Adrenal gland (tissue), 12 donors: Measurements from ENCODE around the gene CSAG1. TPM values are rescaled to one million over a fixed set of nuclear protein-coding genes. Genes with fewer than 3 reads are reported as not detected.
A peak's percentile ranks its signal among the peaks of the same experiment; 100 is the strongest.
"Not testable (repeated sequence)": the region's sequence is repeated elsewhere in the genome, so short reads cannot be mapped to it uniquely, and the experiment has no call there.

ENCODE experiments used
- DNase-seq, 7 donors: peaks; one replicate each; pipeline ENCODE4 v3.0.0-alpha.2; 2019 to 2020
- H3K27ac ChIP-seq, 5 donors: fragments of 200-600 bp; sonication (generic) in 4 of 5; 1 replicate in 3 of 5; 2 replicates in 2 of 5; pipeline versions ENCODE4 v1.5.1 to v1.8.0; 2016 to 2020; ENCODE audit warnings: mild to moderate bottlenecking in 1 of 5
- H3K27me3 ChIP-seq: fragments of 200-600 bp; 2 replicates; pipeline ENCODE4 v1.8.0; 2021
- H3K36me3 ChIP-seq, 2 donors: fragments of 200-600 bp; replicated peaks in 1 of 2; 1 replicate in 1 of 2; 2 replicates in 1 of 2; pipeline versions ENCODE4 v1.5.1 to v1.8.0; 2018 to 2022
- H3K4me1 ChIP-seq, 2 donors: fragments of 200-600 bp; replicated peaks in 1 of 2; 1 replicate in 1 of 2; 2 replicates in 1 of 2; pipeline versions ENCODE4 v1.5.1 to v1.8.0; 2018 to 2021
- H3K4me3 ChIP-seq, 4 donors: fragments of 200-600 bp; sonication (generic) in 3 of 4; one replicate each; pipeline ENCODE4 v1.5.1; 2016 to 2018
- H3K9me3 ChIP-seq, 3 donors: fragments of 200-600 bp; sonication (generic) in 1 of 3; replicated peaks in 1 of 3; 1 replicate in 2 of 3; 2 replicates in 1 of 3; pipeline versions ENCODE4 v1.5.1 to v1.8.0; 2016 to 2021
- POLR2A ChIP-seq, 2 donors: fragments of 450-650 bp; IDR thresholded peaks; one replicate each; pipeline ENCODE4 v1.6.1; 2017; ENCODE audit warnings: antibody characterized with exemption in 2 of 2, mild to moderate bottlenecking in 2 of 2, moderate library complexity in 1 of 2
- WGBS, 4 donors: extraction: QIAGEN DNeasy Blood & Tissue Kit in 2 of 4; methylation state at CpG; one replicate each; pipeline versions ENCODE4 v1.1.5 to v1.1.7; 2013 to 2017; 5-methylcytosine and 5-hydroxymethylcytosine counted together
- intact Hi-C, 2 donors: fragments of 100-400 bp; cut with DNase I; formaldehyde crosslinking; loops; one replicate each; pipeline versions ENCODE4 v1.14.1 to v1.15.0; 2022 to 2023
- polyA plus RNA-seq, 3 donors: library from polyadenylated mRNA; stranded (reverse); fragments of 200-250 nt in 2 of 3; fragments of 350-450 nt in 1 of 3; fragmentation: Illumina TruSeq in 1 of 3; extraction: RNeasy Lipid Tissue Mini Kit (QIAGEN cat#74804) in 1 of 3; gene quantifications; one replicate each; pipeline ENCODE4 v1.2.3, GENCODE V29; 2013 to 2014
- total RNA-seq, 9 donors: library from RNA; depleted of rRNA in 4 of 9; stranded (reverse); fragments of >200 nt in 4 of 9; fragments of 120-200 nt in 1 of 9; fragmentation: NEBNext Ultra II Directional in 1 of 9; extraction: Animal tissue kit (Norgen Biotek cat#: 25700) in 1 of 9; gene quantifications; one replicate each; pipeline versions ENCODE4 v1.1.0 to v1.2.4, GENCODE V29; 2013 to 2023
- TF ChIP-seq, protein P1 (sequence below), 6 experiments: fragments of 450-650 bp in 4 of 6; fragments of 200-600 bp in 2 of 6; sonication (generic) in 1 of 6; IDR thresholded peaks; 1 replicate in 5 of 6; 2 replicates in 1 of 6; pipeline versions ENCODE4 v1.5.1 to v1.8.0; 2016 to 2021; ENCODE audit warnings: antibody characterized with exemption in 6 of 6, mild to moderate bottlenecking in 2 of 6, moderate library complexity in 1 of 6
- donor health status: healthy with polysubstance abuse.
- donor health status: Bipolar disorder and iron deficiency.
- donor health status: DM: yes; HTN: yes; CAD: no.
- donor health status: DM: no; HTN: no; CAD: no.
- donor health status: DM: no; HTN: no; CAD: no.
- donor health status: DM: yes; HTN: yes; CAD: no.

The CSAG1 gene
- total and polyA plus RNA-seq, 12 donors, result not detected

DNA sequence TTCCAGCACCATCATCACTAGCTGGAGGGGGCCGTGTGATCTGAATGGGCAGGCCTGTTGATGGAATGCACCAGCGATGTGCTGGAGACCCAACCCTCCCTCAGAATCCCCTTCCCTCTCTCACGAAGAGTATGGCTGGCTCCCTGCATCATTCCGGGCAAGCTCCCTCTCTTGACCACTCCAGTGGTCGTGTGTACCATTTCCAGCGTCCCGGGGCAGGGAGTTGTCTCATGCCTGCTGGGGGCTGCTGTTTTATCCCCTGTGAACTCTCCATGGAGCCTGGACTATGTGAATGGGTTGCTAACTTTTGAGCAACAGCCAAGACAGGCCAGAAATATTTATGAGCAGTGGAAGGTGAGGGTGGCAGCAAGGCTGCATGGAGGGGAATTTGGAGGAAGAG is 8.1 kb downstream of the CSAG1 start:
- no peaks in the 10 kb centered on the region for H3K9me3 ChIP-seq
- H3K36me3 ChIP-seq, result no peaks in the 10 kb centered on the region
- no peak for DNase-seq
- intact Hi-C loops, result no loop called here
- TF ChIP-seq, protein P1, sequence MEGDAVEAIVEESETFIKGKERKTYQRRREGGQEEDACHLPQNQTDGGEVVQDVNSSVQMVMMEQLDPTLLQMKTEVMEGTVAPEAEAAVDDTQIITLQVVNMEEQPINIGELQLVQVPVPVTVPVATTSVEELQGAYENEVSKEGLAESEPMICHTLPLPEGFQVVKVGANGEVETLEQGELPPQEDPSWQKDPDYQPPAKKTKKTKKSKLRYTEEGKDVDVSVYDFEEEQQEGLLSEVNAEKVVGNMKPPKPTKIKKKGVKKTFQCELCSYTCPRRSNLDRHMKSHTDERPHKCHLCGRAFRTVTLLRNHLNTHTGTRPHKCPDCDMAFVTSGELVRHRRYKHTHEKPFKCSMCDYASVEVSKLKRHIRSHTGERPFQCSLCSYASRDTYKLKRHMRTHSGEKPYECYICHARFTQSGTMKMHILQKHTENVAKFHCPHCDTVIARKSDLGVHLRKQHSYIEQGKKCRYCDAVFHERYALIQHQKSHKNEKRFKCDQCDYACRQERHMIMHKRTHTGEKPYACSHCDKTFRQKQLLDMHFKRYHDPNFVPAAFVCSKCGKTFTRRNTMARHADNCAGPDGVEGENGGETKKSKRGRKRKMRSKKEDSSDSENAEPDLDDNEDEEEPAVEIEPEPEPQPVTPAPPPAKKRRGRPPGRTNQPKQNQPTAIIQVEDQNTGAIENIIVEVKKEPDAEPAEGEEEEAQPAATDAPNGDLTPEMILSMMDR (IDR thresholded peaks at IDR 0.05), result no peak
- no peak for TF ChIP-seq POLR2A (IDR thresholded peaks at IDR 0.05)
- H3K4me1 ChIP-seq, result no peaks in the 10 kb centered on the region
- H3K27me3 ChIP-seq, result no peaks in the 10 kb centered on the region
- H3K4me3 ChIP-seq, result no peak overlapping the region
- 54 to 93% (median 67%) methylated on average over 3 to 7 of the region's 7 CpGs for WGBS, 4 donors
- H3K27ac ChIP-seq, result no peak overlapping the region

GRCh38 chrX:152713815-152714787 is 19.4 kb downstream of the CSAG1 start, which contains the start of gene MAGEA2B:
TSS of gene MAGEA2B (plus strand) at chrX:152714628. CDS start at chrX:152717107, 2,479 bp downstream.
- H3K36me3 ChIP-seq, H3K4me1 ChIP-seq, DNase-seq, H3K27ac ChIP-seq, H3K27me3 ChIP-seq, H3K4me3 ChIP-seq, intact Hi-C loops, H3K9me3 ChIP-seq: not testable (repeated sequence)
- no CpG with 5 or more reads among the region's 35 CpGs for WGBS, 4 donors

DNA sequence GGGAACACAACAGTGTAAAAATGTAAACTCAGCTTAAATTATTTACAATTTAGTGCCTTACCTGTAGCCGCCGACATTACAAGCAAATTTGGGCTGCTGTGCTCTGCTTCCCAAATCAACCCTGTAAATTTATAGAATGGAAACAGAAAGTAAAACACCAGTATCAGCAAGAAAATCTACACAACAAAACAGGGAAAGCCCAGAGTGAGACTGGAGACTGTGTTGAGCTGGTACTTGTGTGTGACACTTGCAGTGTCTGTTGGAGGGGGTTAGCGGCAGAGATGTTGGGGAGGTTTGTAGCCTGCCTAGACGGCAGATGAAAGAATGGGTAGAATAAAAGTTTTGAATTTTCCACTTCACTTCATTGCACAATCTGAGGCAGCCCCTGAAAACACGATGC is 20.3 kb downstream of the CSAG1 start:
- H3K36me3 ChIP-seq, DNase-seq, intact Hi-C loops, H3K27me3 ChIP-seq, H3K4me1 ChIP-seq, H3K27ac ChIP-seq, H3K9me3 ChIP-seq, H3K4me3 ChIP-seq: not testable (repeated sequence)
- WGBS, 4 donors, result no CpG with 5 or more reads among the region's 5 CpGs

- not testable (repeated sequence) for H3K36me3 ChIP-seq, DNase-seq
- no CpG with 5 or more reads among the region's 2 CpGs for WGBS, 4 donors
These were observed 24.3 kb downstream of the CSAG1 start, which contains the start of gene CSAG2 for GRCh38 chrX:152709173-152709572. TSS of gene CSAG2 (minus strand) at chrX:152709273. CDS start at chrX:152709112, 161 bp downstream.

DNA sequence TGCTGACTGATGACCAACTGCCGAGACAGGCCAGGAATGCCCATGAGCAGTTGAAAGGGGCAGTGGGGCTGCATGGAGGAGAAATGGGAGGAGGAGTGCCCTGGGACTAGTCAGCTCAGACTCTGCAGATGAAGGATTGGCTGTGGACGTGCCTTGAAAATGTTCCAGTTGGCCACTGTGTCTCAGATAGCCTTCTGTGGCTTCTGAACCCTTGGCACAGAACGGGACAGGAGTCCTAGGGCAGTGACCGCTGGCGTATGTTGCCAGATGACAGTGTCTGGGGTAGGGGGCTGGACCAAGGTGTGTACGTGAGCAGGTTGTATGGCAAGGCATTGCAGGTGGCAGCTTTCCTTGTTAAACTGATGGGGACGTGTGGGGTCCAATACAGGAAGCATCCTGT is 27.0 kb downstream of the CSAG1 start:
- H3K27me3 ChIP-seq, H3K9me3 ChIP-seq, H3K36me3 ChIP-seq, intact Hi-C loops, H3K4me3 ChIP-seq, DNase-seq, H3K27ac ChIP-seq, H3K4me1 ChIP-seq: not testable (repeated sequence)
- WGBS, 4 donors, result 61 to 86% (median 76%) methylated on average over 1 to 3 of the region's 7 CpGs

More at GRCh38 chrX:152709173-152709572, 24.3 kb downstream of the CSAG1 start, which contains the start of gene CSAG2:
- intact Hi-C loops, H3K27ac ChIP-seq, H3K9me3 ChIP-seq, H3K27me3 ChIP-seq, H3K4me3 ChIP-seq, H3K4me1 ChIP-seq: not testable (repeated sequence)

GRCh38 chrX:152700390-152700789 is 33.1 kb downstream of the CSAG1 start:
- 86 to 100% (median 94%) methylated on average over 1 to 4 of the region's 5 CpGs; no CpG with 5 or more reads in 1 of the 4 donors for WGBS, 4 donors
- DNase-seq, result peak in 1 of 7 donors; percentile 1
- not testable (repeated sequence) for H3K27ac ChIP-seq

GRCh38 chrX:152697952-152698931 is 35.3 kb downstream of the CSAG1 start, which contains the start of gene MAGEA3:
TSS of gene MAGEA3 (plus strand) at chrX:152698794. CDS start at chrX:152700833, 2,039 bp downstream.
- H3K4me3 ChIP-seq, H3K4me1 ChIP-seq, H3K27me3 ChIP-seq, H3K36me3 ChIP-seq, DNase-seq, H3K27ac ChIP-seq, intact Hi-C loops, H3K9me3 ChIP-seq: not testable (repeated sequence)
- 82 to 89% methylated on average over 6 to 7 of the region's 34 CpGs; no CpG with 5 or more reads in 2 of the 4 donors for WGBS, 4 donors

More at GRCh38 chrX:152700390-152700789, 33.1 kb downstream of the CSAG1 start:
- H3K36me3 ChIP-seq, H3K9me3 ChIP-seq, intact Hi-C loops, H3K4me3 ChIP-seq, H3K4me1 ChIP-seq, H3K27me3 ChIP-seq: not testable (repeated sequence)

DNA sequence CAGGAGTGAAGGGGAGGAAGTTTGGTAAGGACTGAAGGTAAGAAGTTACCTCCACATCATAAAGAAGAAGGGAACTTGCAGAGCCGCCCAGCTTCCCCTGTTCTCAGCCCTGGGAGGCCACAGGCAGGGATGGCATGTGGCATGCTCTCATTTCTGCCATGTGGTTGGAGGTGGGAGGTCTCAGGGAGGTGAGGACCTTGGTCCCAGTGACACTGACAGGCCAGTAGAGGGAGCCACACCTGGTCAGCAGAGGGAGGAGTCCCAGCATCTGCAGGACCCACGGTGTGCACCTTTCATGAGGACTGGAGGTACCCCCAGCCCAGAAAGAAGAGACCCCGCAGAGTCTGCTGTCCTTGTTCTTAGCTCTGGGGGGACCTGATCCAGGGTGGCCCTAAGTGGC is 52.5 kb downstream of the CSAG1 start:
- H3K27me3 ChIP-seq, H3K4me1 ChIP-seq, DNase-seq, H3K27ac ChIP-seq, H3K36me3 ChIP-seq, intact Hi-C loops, H3K9me3 ChIP-seq, H3K4me3 ChIP-seq: not testable (repeated sequence)
- no CpG with 5 or more reads among the region's 3 CpGs for WGBS, 4 donors
